Activated B cell treated with CpG ODN at 0.5 μM for 24 hours (primary cell): Measurements from ENCODE around the gene GPR176. TPM values are rescaled to one million over a fixed set of nuclear protein-coding genes. Genes with fewer than 3 reads are reported as not detected.

Source experiments
- ATAC-seq: fragments of 200-7000 bp; cut with Tn5 transposase; one replicate; pipeline ENCODE4 v1.10.0; 2021; ENCODE audit warnings: low read depth, mild to moderate bottlenecking, moderate library complexity
- CTCF ChIA-PET: fragments of 350-600 bp; sonication (Branson Sonifier 250); formaldehyde crosslinking; loops from one replicate; lab custom pipeline; 2021; ENCODE audit warnings: antibody characterized with exemption; lab: Charles Lee
- POLR2A ChIA-PET: fragments of 350-600 bp; sonication (Branson Sonifier 250); formaldehyde crosslinking; loops from one replicate; lab custom pipeline; 2021; ENCODE audit warnings: antibody characterized with exemption; lab: Charles Lee
- DNase-seq: peaks from one replicate; pipeline ENCODE4 v3.0.0; 2022
- H3K27ac Mint-ChIP-seq: one replicate; pipeline ENCODE4 v1.8.0; 2020; ENCODE audit warnings: mixed read lengths
- H3K27me3 Mint-ChIP-seq: one replicate; pipeline ENCODE4 v1.8.0; 2021; ENCODE audit warnings: mixed read lengths
- H3K36me3 Mint-ChIP-seq: one replicate; pipeline ENCODE4 v1.8.0; 2021; ENCODE audit warnings: low read depth, mixed read lengths
- H3K4me1 Mint-ChIP-seq: one replicate; pipeline ENCODE4 v1.8.0; 2021; ENCODE audit warnings: mixed read lengths
- H3K4me3 Mint-ChIP-seq: one replicate; pipeline ENCODE4 v1.8.0; 2020; ENCODE audit warnings: mild to moderate bottlenecking, mixed read lengths
- H3K9me3 Mint-ChIP-seq: one replicate; pipeline ENCODE4 v1.8.0; 2020; ENCODE audit warnings: mixed read lengths
- CTCF ChIP-seq: fragments of 200-600 bp; IDR thresholded peaks from one replicate; pipeline ENCODE4 v1.8.0; 2022; ENCODE audit warnings: antibody characterized with exemption, mild to moderate bottlenecking
- intact Hi-C: fragments of 100-400 bp; cut with micrococcal nuclease; formaldehyde crosslinking; loops from one replicate; pipeline ENCODE4 v1.15.1; 2024
- total RNA-seq: library from RNA; stranded (reverse); gene quantifications from 2 replicates; pipeline ENCODE4 v1.2.3, GENCODE V29; 2022

GPR176 gene
- total RNA-seq, 1 donor from 2014 or later: not detected

- ATAC-seq (no peak), DNase-seq (no peak)
- ChIA-PET POLR2A (interaction anchor here (0.5 kb wide), 1 partner anchor 27 kb away, joined by 3 read pairs; no protein-coding TSS in a partner anchor), CTCF (interaction anchor here (1.2 kb wide), 1 partner anchor 18 kb away, joined by 5 read pairs; no protein-coding TSS in a partner anchor)
- no peaks in the 10 kb centered on the region for H3K9me3 Mint-ChIP-seq
- TF ChIP-seq CTCF: no peak
- no peak overlapping the region for H3K27ac Mint-ChIP-seq
- intact Hi-C loops: no loop called here
- H3K36me3 Mint-ChIP-seq: no peaks in the 10 kb centered on the region
- peaks cover 9% of the 10 kb centered on the region for H3K4me1 Mint-ChIP-seq
- H3K4me3 Mint-ChIP-seq: no peak overlapping the region
- H3K27me3 Mint-ChIP-seq: peaks cover 15% of the 10 kb centered on the region
These were observed 145.3 kb downstream of the GPR176 start for GRCh38 chr15:39774688-39775267.

- ChIA-PET POLR2A (no interaction called here), CTCF (interaction anchor here (0.6 kb wide), 1 partner anchor 1083 kb away, joined by 4 read pairs; no protein-coding TSS in a partner anchor)
- ATAC-seq (no peak), DNase-seq (no peak)
- TF ChIP-seq CTCF: no peak
- Mint-ChIP-seq H3K27ac (no peak overlapping the region), H3K4me3 (no peak overlapping the region), H3K36me3 (no peaks in the 10 kb centered on the region), H3K9me3 (no peaks in the 10 kb centered on the region), H3K27me3 (peaks cover 9% of the 10 kb centered on the region), H3K4me1 (peaks cover 9% of the 10 kb centered on the region)
- intact Hi-C loops: no loop called here
These were observed 149.0 kb downstream of the GPR176 start for GRCh38 chr15:39770748-39771689.

GRCh38 chr15:39767921-39768320 lies 152.1 kb downstream of the GPR176 start:
- ChIA-PET POLR2A (no interaction called here), CTCF (interaction anchor here (0.9 kb wide), 1 partner anchor 10 kb away, joined by 6 read pairs; no protein-coding TSS in a partner anchor)
- DNase-seq (no peak), ATAC-seq (no peak)
- Mint-ChIP-seq H3K27ac (no peak overlapping the region), H3K36me3 (no peaks in the 10 kb centered on the region), H3K9me3 (no peaks in the 10 kb centered on the region), H3K4me3 (no peak overlapping the region), H3K4me1 (no peaks in the 10 kb centered on the region), H3K27me3 (peaks cover 4% of the 10 kb centered on the region)
- intact Hi-C loops: no loop called here
- no peak for TF ChIP-seq CTCF

- H3K4me1 Mint-ChIP-seq: no peaks in the 10 kb centered on the region
- no peaks in the 10 kb centered on the region for H3K36me3 Mint-ChIP-seq
- no peak overlapping the region for H3K27ac Mint-ChIP-seq
- H3K4me3 Mint-ChIP-seq: no peak overlapping the region
- no peaks in the 10 kb centered on the region for H3K9me3 Mint-ChIP-seq
- intact Hi-C loops: no loop called here
- ChIA-PET POLR2A (no interaction called here), CTCF (no interaction called here)
- ATAC-seq (no peak), DNase-seq (no peak)
- TF ChIP-seq CTCF: no peak
- peaks cover 3% of the 10 kb centered on the region for H3K27me3 Mint-ChIP-seq
These were observed 159.1 kb downstream of the GPR176 start for GRCh38 chr15:39761006-39761405.
